GM21367 (cell line): ENCODE results near the gene PPP2R2C.

ENCODE experiments used
- ATAC-seq: cut with Tn5 transposase; IDR thresholded peaks from one replicate; pipeline ENCODE4 v1.9.1; 2021; ENCODE audit not compliant: unreplicated experiment

PPP2R2C gene

GRCh38 chr4:6332042-6332668 lies 140.3 kb downstream of the PPP2R2C start:
- no peak for ATAC-seq

GRCh38 chr4:6331468-6331867 lies 140.9 kb downstream of the PPP2R2C start:
- ATAC-seq, result no peak

- no peak for ATAC-seq
Observed at GRCh38 chr4:6331018-6331417, 141.4 kb downstream of the PPP2R2C start.

- ATAC-seq, result no peak
Observed at GRCh38 chr4:6330384-6330767, 142.0 kb downstream of the PPP2R2C start.

GRCh38 chr4:6329478-6330383 lies 142.7 kb downstream of the PPP2R2C start:
- no peak for ATAC-seq

- ATAC-seq, result no peak
Observed at GRCh38 chr4:6328526-6328925, 143.9 kb downstream of the PPP2R2C start.

- ATAC-seq, result no peak
Observed at GRCh38 chr4:6327220-6327917, 145.0 kb downstream of the PPP2R2C start.

- ATAC-seq, result no peak
Observed at GRCh38 chr4:6326312-6327060, 145.9 kb downstream of the PPP2R2C start.

- no peak for ATAC-seq
Observed at GRCh38 chr4:6325788-6326290, 146.6 kb downstream of the PPP2R2C start.

GRCh38 chr4:6324999-6325787 lies 147.2 kb downstream of the PPP2R2C start:
- ATAC-seq, result no peak

GRCh38 chr4:6324461-6324998 lies 147.9 kb downstream of the PPP2R2C start:
- ATAC-seq, result no peak

GRCh38 chr4:6322761-6323566 lies 149.4 kb downstream of the PPP2R2C start:
- no peak for ATAC-seq

- ATAC-seq, result no peak
Observed at GRCh38 chr4:6322067-6322760, 150.2 kb downstream of the PPP2R2C start.

- no peak for ATAC-seq
Observed at GRCh38 chr4:6321361-6321760, 151.1 kb downstream of the PPP2R2C start.

GRCh38 chr4:6320663-6321062 lies 151.8 kb downstream of the PPP2R2C start:
- ATAC-seq, result no peak

- no peak for ATAC-seq
Observed at GRCh38 chr4:6319530-6320150, 152.8 kb downstream of the PPP2R2C start.

- ATAC-seq, result no peak
Observed at GRCh38 chr4:6318206-6318605, 154.2 kb downstream of the PPP2R2C start.

GRCh38 chr4:6316461-6317003 lies 155.9 kb downstream of the PPP2R2C start:
- no peak for ATAC-seq
